ENCODE results near the gene CLCA1. TPM values are rescaled to one million over a fixed set of nuclear protein-coding genes. Genes with fewer than 3 reads are reported as not detected.

CLCA1 gene
- polyA plus RNA-seq, 1 donor from 2014 or later = not detected

Other genes starting within 250 kb of the CLCA1 start
- gene ODF2L, start 72.6 kb upstream of the CLCA1 start, polyA plus RNA-seq (ENCODE audit: insufficient read depth, low read depth, low replicate concordance) = 5.1 TPM
- gene CLCA2, start 44.8 kb upstream of the CLCA1 start, polyA plus RNA-seq (ENCODE audit: insufficient read depth, low read depth, low replicate concordance) = 0.17 TPM
- 0.54 TPM for gene CLCA4, start 78.2 kb downstream of the CLCA1 start, polyA plus RNA-seq (ENCODE audit: insufficient read depth, low read depth, low replicate concordance)
- 61.3 TPM for gene SH3GLB1, start 235.6 kb downstream of the CLCA1 start, polyA plus RNA-seq (ENCODE audit: insufficient read depth, low read depth, low replicate concordance)

Measured in brain (organoid and tissue), 1 donor.